Motor neuron (in vitro differentiated cells): ENCODE results near the gene TRIM66. TPM values are rescaled to one million over a fixed set of nuclear protein-coding genes. Genes with fewer than 3 reads are reported as not detected.

Experiments used
- ATAC-seq, 8 experiments: fragments of 200-7000 bp; cut with Tn5 transposase; replicated peaks in 6 of 8; 2 replicates each; pipeline ENCODE4 v1.8.0; 2021; ENCODE audit warnings: mild to moderate bottlenecking in 8 of 8, moderate library complexity in 8 of 8
- H3K27ac ChIP-seq, 2 donors: fragments of 250-450 bp; sonication (Bioruptor Pico); 2 replicates each; pipeline ENCODE4 v1.9.0; 2021; ENCODE audit warnings: antibody characterized with exemption in 2 of 2, mild to moderate bottlenecking in 2 of 2, moderate library complexity in 1 of 2
- H3K4me1 ChIP-seq, 2 donors: fragments of 250-450 bp; sonication (Bioruptor Pico); replicated peaks in 1 of 2; 2 replicates each; pipeline ENCODE4 v1.6.1; 2021; ENCODE audit warnings: antibody characterized with exemption in 2 of 2, mild to moderate bottlenecking in 2 of 2, moderate library complexity in 1 of 2
- H3K4me3 ChIP-seq, 5 donors: fragments of 250-450 bp; sonication (Bioruptor Pico); 2 replicates each; pipeline ENCODE4 v1.9.0; 2021; ENCODE audit warnings: antibody characterized with exemption in 5 of 5, mild to moderate bottlenecking in 5 of 5, moderate library complexity in 4 of 5
- WGBS, 10 experiments: fragments of 450-650 bp; shearing (Covaris generic); methylation state at CpG; one replicate each; pipeline ENCODE4 v1.0.0; 2022; 5-methylcytosine and 5-hydroxymethylcytosine counted together
- in situ Hi-C, 9 experiments: fragments of 400-800 bp; cut with MboI; loops; one replicate each; pipeline ENCODE4 v1.15.0; 2021; ENCODE audit warnings: low sequenced_read_pairs in 9 of 9, low pct_unique_long_range_greater_than_20kb in 2 of 9; ENCODE audit not compliant: unreplicated experiment in 9 of 9
- total RNA-seq, 8 experiments: library from RNA; unstranded; fragments of 300-600 nt; gene quantifications; 2 replicates each; pipeline versions ENCODE4 v1.2.3 to v1.2.4, GENCODE V29; 2022

The TRIM66 gene
- total RNA-seq, 8 experiments from 2014 or later: 3.5 to 25.7 (median 10.1) TPM

GRCh38 chr11:8712506-8712905, 30.0 kb upstream of the TRIM66 start:
- H3K27ac ChIP-seq: no peak overlapping the region
- peaks cover 0 to 8% of the 10 kb centered on the region in 2 donors for H3K4me1 ChIP-seq
- H3K4me3 ChIP-seq: no peak overlapping the region
- 98 to 100% (median 100%) methylated on average over 1 to 8 of the region's 12 CpGs; no CpG with 5 or more reads in 5 of the 10 experiments for WGBS, 10 experiments
- ATAC-seq: no peak
- in situ Hi-C loops: loop anchor here in 1 of 9 experiments (25.0 kb wide), 1 partner anchor 200 kb away; the partner anchor contains the start of gene AKIP1

- Histone ChIP-seq H3K4me3 (no peak overlapping the region), H3K27ac (no peak overlapping the region), H3K4me1 (peaks cover 0 to 5% of the 10 kb centered on the region in 2 donors)
- 58 to 100% (median 88%) methylated on average over 1 to 5 of the region's 5 CpGs; no CpG with 5 or more reads in 2 of the 10 experiments for WGBS, 10 experiments
- in situ Hi-C loops: loop anchor here in 1 of 9 experiments (25.0 kb wide), 1 partner anchor 200 kb away; the partner anchor contains the start of gene AKIP1
- no peak for ATAC-seq
These were observed 29.5 kb upstream of the TRIM66 start for GRCh38 chr11:8711895-8712442.

GRCh38 chr11:8709777-8710176, 27.3 kb upstream of the TRIM66 start:
- Histone ChIP-seq H3K27ac (no peak overlapping the region), H3K4me1 (peaks cover 0 to 5% of the 10 kb centered on the region in 2 donors), H3K4me3 (no peak overlapping the region)
- in situ Hi-C loops: loop anchor here in 1 of 9 experiments (25.0 kb wide), 1 partner anchor 203 kb away; the partner anchor contains the start of gene AKIP1
- no peak for ATAC-seq
- 63 to 100% (median 94%) methylated on average over 1 to 2 of the region's 4 CpGs; no CpG with 5 or more reads in 2 of the 10 experiments for WGBS, 10 experiments

GRCh38 chr11:8709002-8709672, 26.7 kb upstream of the TRIM66 start:
- H3K4me1 ChIP-seq: peaks cover 0 to 5% of the 10 kb centered on the region in 2 donors
- 10 to 83% (median 18%) methylated on average over 1 to 4 of the region's 12 CpGs; no CpG with 5 or more reads in 5 of the 10 experiments for WGBS, 10 experiments
- peak in 7 of 8 experiments; percentile 33 to 94 (median 56) for ATAC-seq
- H3K27ac ChIP-seq: peak overlapping the region in 1 of 2 donors; percentile 39
- no peak overlapping the region for H3K4me3 ChIP-seq
- in situ Hi-C loops: loop anchor here in 1 of 9 experiments (25.0 kb wide), 1 partner anchor 203 kb away; the partner anchor contains the start of gene AKIP1

GRCh38 chr11:8707541-8708191, 25.2 kb upstream of the TRIM66 start:
- ATAC-seq: no peak
- in situ Hi-C loops: loop anchor here in 1 of 9 experiments (25.0 kb wide), 1 partner anchor 205 kb away; the partner anchor contains the start of gene AKIP1
- no peak overlapping the region for H3K27ac ChIP-seq
- H3K4me1 ChIP-seq: peaks cover 0 to 5% of the 10 kb centered on the region in 2 donors
- no peak overlapping the region for H3K4me3 ChIP-seq
- WGBS, 10 experiments: 88 to 100% (median 100%) methylated on average over 1 to 3 of the region's 10 CpGs; no CpG with 5 or more reads in 4 of the 10 experiments

- no peak for ATAC-seq
- Histone ChIP-seq H3K27ac (no peak overlapping the region), H3K4me1 (peaks cover 0 to 5% of the 10 kb centered on the region in 2 donors), H3K4me3 (no peak overlapping the region)
- in situ Hi-C loops: loop anchor here in 1 of 9 experiments (25.0 kb wide), 1 partner anchor 205 kb away; the partner anchor contains the start of gene AKIP1
- WGBS, 10 experiments: 86 to 100% (median 93%) methylated on average over 2 to 6 of the region's 14 CpGs; no CpG with 5 or more reads in 3 of the 10 experiments
These were observed 24.4 kb upstream of the TRIM66 start for GRCh38 chr11:8706673-8707432.

GRCh38 chr11:8705146-8705545, 22.7 kb upstream of the TRIM66 start:
- Histone ChIP-seq H3K27ac (no peak overlapping the region), H3K4me1 (peaks cover 8 to 15% of the 10 kb centered on the region in 2 donors), H3K4me3 (no peak overlapping the region)
- 75 to 100% (median 89%) methylated on average over 1 to 5 of the region's 5 CpGs; no CpG with 5 or more reads in 5 of the 10 experiments for WGBS, 10 experiments
- no peak for ATAC-seq
- in situ Hi-C loops: loop anchor here in 1 of 9 experiments (25.0 kb wide), 1 partner anchor 207 kb away; the partner anchor contains the start of gene AKIP1

GRCh38 chr11:8704136-8704535, 21.7 kb upstream of the TRIM66 start:
- in situ Hi-C loops: loop anchor here in 1 of 9 experiments (25.0 kb wide), 1 partner anchor 208 kb away; the partner anchor contains the start of gene AKIP1
- H3K4me3 ChIP-seq: no peak overlapping the region
- H3K4me1 ChIP-seq: peaks cover 8 to 20% of the 10 kb centered on the region in 2 donors
- WGBS, 10 experiments: 86 to 100% (median 100%) methylated on average over 1 to 2 of the region's 2 CpGs; no CpG with 5 or more reads in 6 of the 10 experiments
- ATAC-seq: no peak
- no peak overlapping the region for H3K27ac ChIP-seq

- H3K4me1 ChIP-seq: peaks cover 8 to 16% of the 10 kb centered on the region in 2 donors
- no peak overlapping the region for H3K27ac ChIP-seq
- H3K4me3 ChIP-seq: no peak overlapping the region
- in situ Hi-C loops: loop anchor here in 1 of 9 experiments (25.0 kb wide), 1 partner anchor 210 kb away; the partner anchor contains the start of gene AKIP1
- no peak for ATAC-seq
- 73 to 100% (median 88%) methylated on average over 3 to 9 of the region's 14 CpGs; no CpG with 5 or more reads in 6 of the 10 experiments for WGBS, 10 experiments
These were observed 20.1 kb upstream of the TRIM66 start for GRCh38 chr11:8702598-8702915.

GRCh38 chr11:8701891-8702597, 19.6 kb upstream of the TRIM66 start:
- in situ Hi-C loops: loop anchor here in 1 of 9 experiments (25.0 kb wide), 1 partner anchor 210 kb away; the partner anchor contains the start of gene AKIP1
- 33 to 94% (median 87%) methylated on average over 1 to 8 of the region's 10 CpGs; no CpG with 5 or more reads in 5 of the 10 experiments for WGBS, 10 experiments
- no peak for ATAC-seq
- Histone ChIP-seq H3K27ac (peak overlapping the region in 1 of 2 donors; percentile 36), H3K4me1 (peaks cover 8 to 16% of the 10 kb centered on the region in 2 donors), H3K4me3 (no peak overlapping the region)

- no peak overlapping the region for H3K4me3 ChIP-seq
- H3K4me1 ChIP-seq: peaks cover 8 to 16% of the 10 kb centered on the region in 2 donors
- in situ Hi-C loops: loop anchor here in 1 of 9 experiments (25.0 kb wide), 1 partner anchor 212 kb away; the partner anchor contains the start of gene AKIP1
- H3K27ac ChIP-seq: no peak overlapping the region
- WGBS, 10 experiments: 0 to 70% (median 20%) methylated on average over 1 to 2 of the region's 3 CpGs; no CpG with 5 or more reads in 5 of the 10 experiments
- ATAC-seq: peak in 3 of 8 experiments; percentile 1 to 42 (median 16)
These were observed 17.4 kb upstream of the TRIM66 start for GRCh38 chr11:8699903-8700302.
